Loucy (cell line): ENCODE measurements around the gene KIRREL1.

ENCODE experiments used
- H2AFZ ChIP-seq: fragments of 200-600 bp; sonication (generic); 2 replicates; pipeline ENCODE4 v1.6.0; 2016; ENCODE audit warnings: antibody characterized with exemption, mild to moderate bottlenecking, low read length, moderate library complexity
- H3F3A ChIP-seq: fragments of 200-600 bp; 2 replicates; pipeline ENCODE4 v1.6.0; 2016; ENCODE audit warnings: antibody characterized with exemption, low read depth, mild to moderate bottlenecking
- H3K27me3 ChIP-seq: fragments of 200-600 bp; sonication (generic); 2 replicates; pipeline ENCODE4 v1.6.1; 2014; ENCODE audit warnings: low read length, mild to moderate bottlenecking; ENCODE audit not compliant: insufficient read depth, poor library complexity, severe bottlenecking
- H3K36me3 ChIP-seq: fragments of 200-600 bp; sonication (generic); 2 replicates; pipeline ENCODE4 v1.6.1; 2016; ENCODE audit warnings: low read length; ENCODE audit not compliant: insufficient read depth
- H3K4me1 ChIP-seq: fragments of 200-600 bp; sonication (generic); 2 replicates; pipeline ENCODE4 v1.5.1; 2014; ENCODE audit warnings: low read length, mild to moderate bottlenecking; ENCODE audit not compliant: insufficient read depth, poor library complexity, severe bottlenecking
- H3K4me2 ChIP-seq: fragments of 200-600 bp; sonication (generic); 2 replicates; pipeline ENCODE4 v1.6.0; 2014; ENCODE audit warnings: antibody characterized with exemption, low read length, low read depth, mild to moderate bottlenecking; ENCODE audit not compliant: poor library complexity, severe bottlenecking
- H3K4me3 ChIP-seq: fragments of 200-600 bp; sonication (generic); 2 replicates; pipeline ENCODE4 v1.5.1; 2014; ENCODE audit warnings: low read length, mild to moderate bottlenecking, mixed read lengths; ENCODE audit not compliant: poor library complexity, severe bottlenecking
- H3K79me2 ChIP-seq: fragments of 200-600 bp; sonication (generic); 2 replicates; pipeline ENCODE4 v1.6.1; 2014; ENCODE audit warnings: low read length; ENCODE audit not compliant: insufficient read depth
- H3K9ac ChIP-seq: fragments of 200-600 bp; sonication (generic); 2 replicates; pipeline ENCODE4 v1.6.0; 2014; ENCODE audit warnings: mild to moderate bottlenecking, low read depth, low read length, moderate library complexity; ENCODE audit not compliant: poor library complexity, severe bottlenecking
- H3K9me2 ChIP-seq: fragments of 200-600 bp; sonication (generic); replicated peaks from 2 replicates; pipeline ENCODE4 v1.6.1; 2016; ENCODE audit warnings: low read depth, low read length, mixed read lengths
- H3K9me3 ChIP-seq: fragments of 200-600 bp; sonication (generic); 2 replicates; pipeline ENCODE4 v1.6.1; 2014; ENCODE audit warnings: mild to moderate bottlenecking, antibody characterized with exemption, low read length, low read depth; ENCODE audit not compliant: insufficient read depth
- H4K20me1 ChIP-seq: fragments of 200-600 bp; sonication (generic); 2 replicates; pipeline ENCODE4 v1.6.0; 2014; ENCODE audit warnings: antibody characterized with exemption, low read length, mild to moderate bottlenecking; ENCODE audit not compliant: insufficient read depth, poor library complexity, severe bottlenecking
- CTCF ChIP-seq: fragments of 200-600 bp; sonication (generic); conservative IDR thresholded peaks from 2 replicates; pipeline ENCODE4 v1.5.1; 2014; ENCODE audit warnings: mild to moderate bottlenecking, antibody characterized with exemption, low read length
- EZH2phosphoT487 ChIP-seq: fragments of 200-600 bp; IDR thresholded peaks from 2 replicates; pipeline ENCODE4 v1.6.1; 2018; ENCODE audit warnings: antibody characterized with exemption, mild to moderate bottlenecking, moderate library complexity, borderline replicate concordance

Gene KIRREL1

GRCh38 chr1:158037008-158037865 is 43.8 kb downstream of the KIRREL1 start:
- TF ChIP-seq EZH2phosphoT487 = no peak
- TF ChIP-seq CTCF = no peak
- no peaks in the 10 kb centered on the region for H3K9me2 ChIP-seq
- no peak overlapping the region for H2AFZ ChIP-seq
- H4K20me1 ChIP-seq = no peaks in the 10 kb centered on the region
- no peak overlapping the region for H3K4me2 ChIP-seq
- H3K9me3 ChIP-seq = no peaks in the 10 kb centered on the region
- no peaks in the 10 kb centered on the region for H3K4me1 ChIP-seq
- H3K4me3 ChIP-seq = no peak overlapping the region
- H3K79me2 ChIP-seq = no peaks in the 10 kb centered on the region
- H3F3A ChIP-seq = no peaks in the 10 kb centered on the region
- H3K9ac ChIP-seq = no peak overlapping the region
- H3K27me3 ChIP-seq = no peaks in the 10 kb centered on the region
- H3K36me3 ChIP-seq = no peaks in the 10 kb centered on the region

DNA sequence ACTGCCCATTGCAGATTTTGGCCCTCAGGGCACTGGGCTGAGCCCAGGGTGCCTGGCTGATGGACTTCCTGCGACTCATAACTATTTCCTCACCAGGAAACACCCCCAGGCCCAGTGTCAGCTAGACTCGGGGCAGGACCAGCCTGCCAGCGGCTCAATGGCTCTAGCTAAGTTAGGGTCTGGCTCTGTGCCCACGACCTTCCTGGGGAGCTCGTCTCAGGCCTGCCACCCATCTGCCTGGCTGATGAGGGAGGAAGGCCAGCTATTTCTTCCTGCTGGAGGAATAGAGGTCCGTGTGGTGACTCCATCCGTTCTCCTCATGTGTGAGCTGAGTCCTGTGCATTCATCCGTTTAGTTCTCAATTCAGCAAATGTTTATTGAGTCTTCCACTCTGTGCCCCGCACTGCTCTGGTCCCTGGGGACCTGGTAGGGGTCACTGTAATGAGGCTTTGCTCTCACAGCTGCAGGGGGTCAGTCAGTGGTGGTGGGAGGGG is 44.5 kb downstream of the KIRREL1 start:
- Histone ChIP-seq H4K20me1 (no peaks in the 10 kb centered on the region), H3K9me3 (no peaks in the 10 kb centered on the region), H3K79me2 (no peaks in the 10 kb centered on the region), H3F3A (no peaks in the 10 kb centered on the region), H2AFZ (no peak overlapping the region), H3K27me3 (no peaks in the 10 kb centered on the region), H3K4me1 (no peaks in the 10 kb centered on the region), H3K9me2 (no peaks in the 10 kb centered on the region), H3K4me2 (no peak overlapping the region), H3K36me3 (no peaks in the 10 kb centered on the region), H3K9ac (no peak overlapping the region), H3K4me3 (no peak overlapping the region)
- no peak for TF ChIP-seq EZH2phosphoT487
- no peak for TF ChIP-seq CTCF

DNA sequence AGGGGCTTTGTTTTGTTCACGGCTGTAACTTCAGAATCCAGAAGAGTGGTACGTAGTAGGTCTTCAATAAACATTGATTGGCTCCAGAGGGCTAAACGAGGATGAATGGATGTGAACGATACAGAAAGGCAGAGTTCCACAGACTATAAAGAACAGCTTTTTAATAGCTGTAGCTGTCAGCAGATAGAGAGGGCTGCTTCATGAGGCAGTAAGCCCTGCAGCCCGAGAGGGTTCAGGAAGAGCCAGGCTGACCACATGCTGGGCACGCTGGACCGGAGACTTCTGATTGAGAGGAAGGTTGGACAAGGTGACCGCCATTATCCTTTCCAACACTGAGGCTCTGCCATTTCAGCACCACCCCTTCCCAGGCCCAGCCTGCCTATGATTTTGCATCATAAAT is 45.3 kb downstream of the KIRREL1 start:
- no peak for TF ChIP-seq EZH2phosphoT487
- TF ChIP-seq CTCF = no peak
- no peak overlapping the region for H3K4me2 ChIP-seq
- no peaks in the 10 kb centered on the region for H4K20me1 ChIP-seq
- H3F3A ChIP-seq = no peaks in the 10 kb centered on the region
- H3K9me2 ChIP-seq = no peaks in the 10 kb centered on the region
- H2AFZ ChIP-seq = no peak overlapping the region
- no peaks in the 10 kb centered on the region for H3K36me3 ChIP-seq
- H3K79me2 ChIP-seq = no peaks in the 10 kb centered on the region
- no peaks in the 10 kb centered on the region for H3K4me1 ChIP-seq
- H3K9ac ChIP-seq = no peak overlapping the region
- H3K27me3 ChIP-seq = no peaks in the 10 kb centered on the region
- no peaks in the 10 kb centered on the region for H3K9me3 ChIP-seq
- no peak overlapping the region for H3K4me3 ChIP-seq
